ENCODE data around the gene KAT7.

GRCh38 chr17:49760932-49761558 is 27.4 kb upstream of the KAT7 start:
- TF ChIP-seq GATA2 (IDR thresholded peaks at IDR 0.05; ENCODE audit: low read depth, low read length) (no peak), GATA3 (IDR thresholded peaks at IDR 0.05; ENCODE audit: low read depth, low read length) (no peak)

Data from SH-SY5Y (cell line).